NT2/D1 (cell line): ENCODE results near the gene MRPL49.

Source experiments
- DNase-seq: peaks from one replicate; pipeline ENCODE4 v3.0.0-alpha.2; 2011; ENCODE audit warnings: low read depth, low spot score
- H3K27me3 ChIP-seq: 2 replicates; pipeline ENCODE4 v1.6.0; 2011; ENCODE audit warnings: mild to moderate bottlenecking; ENCODE audit not compliant: insufficient read length, insufficient read depth
- H3K36me3 ChIP-seq: 2 replicates; pipeline ENCODE4 v1.6.1; 2011; ENCODE audit warnings: mild to moderate bottlenecking, low read length, mixed read lengths; ENCODE audit not compliant: insufficient read depth, insufficient read length
- H3K4me1 ChIP-seq: 2 replicates; pipeline ENCODE4 v1.5.1; 2011; ENCODE audit not compliant: insufficient read depth, insufficient read length
- H3K4me3 ChIP-seq: 2 replicates; pipeline ENCODE4 v1.5.1; 2011; ENCODE audit warnings: low read depth; ENCODE audit not compliant: insufficient read length
- H3K9ac ChIP-seq: 2 replicates; pipeline ENCODE4 v1.6.0; 2011; ENCODE audit warnings: low read depth; ENCODE audit not compliant: insufficient read length
- H3K9me3 ChIP-seq: 2 replicates; pipeline ENCODE4 v1.5.1; 2011; ENCODE audit warnings: mild to moderate bottlenecking, low read length; ENCODE audit not compliant: insufficient read depth
- SUZ12 ChIP-seq: IDR thresholded peaks from 2 replicates; pipeline ENCODE4 v1.6.1; 2011; ENCODE audit not compliant: insufficient read length, insufficient read depth; ENCODE audit errors: extremely low read depth
- YY1 ChIP-seq: IDR thresholded peaks from 2 replicates; pipeline ENCODE4 v1.6.1; 2011; ENCODE audit not compliant: insufficient read length, insufficient read depth
- ZNF274 ChIP-seq: IDR thresholded peaks from 2 replicates; pipeline ENCODE4 v1.6.1; 2011; ENCODE audit warnings: mild to moderate bottlenecking, low read depth, low read length

MRPL49 gene

DNA sequence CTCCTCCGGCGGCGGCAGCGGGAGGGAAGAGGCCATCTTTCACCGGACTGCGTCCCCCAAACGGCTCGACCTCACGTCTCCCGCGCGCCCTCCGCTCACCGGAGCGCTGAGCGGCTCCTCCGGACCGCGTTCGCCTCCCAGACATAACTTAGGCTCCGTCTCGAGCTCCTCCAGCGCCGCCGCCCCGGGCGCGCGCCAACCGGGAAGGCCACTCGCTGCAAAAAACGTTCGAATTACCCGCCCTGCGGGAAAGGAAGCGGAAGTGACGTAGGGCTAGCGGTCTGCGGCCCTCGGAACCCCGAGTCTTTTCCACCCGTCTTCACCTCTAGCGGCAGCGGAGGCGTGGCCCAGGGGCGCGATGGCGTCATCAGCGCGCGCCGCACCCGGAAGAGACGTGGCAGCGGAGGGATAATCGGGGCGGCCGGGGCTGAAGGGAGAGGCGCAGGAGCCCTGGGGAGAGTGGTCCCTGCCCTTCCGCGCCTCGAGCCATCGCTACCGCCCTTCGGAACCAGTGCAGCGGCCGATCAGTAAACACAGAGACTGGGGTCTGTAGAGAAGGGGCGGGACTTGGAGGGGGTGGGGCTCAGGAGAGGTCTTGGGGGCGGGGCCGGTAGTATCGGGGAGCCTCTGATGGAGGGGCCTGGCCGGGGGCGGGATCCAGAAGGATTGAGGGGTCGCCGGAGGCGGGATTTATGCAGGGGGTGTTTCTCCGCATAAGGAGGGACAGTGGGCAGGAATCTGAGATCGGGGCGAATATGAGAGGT is 38.1 kb upstream of the MRPL49 start, which contains the start of the genes CDCA5 and ZFPL1:
CDCA5 (minus strand) TSS at position 207 of the 764 bp plus-strand sequence; CDS start at position 145, 62 bp downstream.
ZFPL1 (plus strand) TSS at position 389 of the 764 bp plus-strand sequence. CDS start 477 bp downstream, outside the sequence.
- Histone ChIP-seq H3K36me3 (peaks cover 82% of the 10 kb centered on the region), H3K9me3 (no peaks in the 10 kb centered on the region), H3K4me3 (peak within 1 kb of the TSS; percentile 75), H3K9ac (peak within 1 kb of the TSS; percentile 86), H3K27me3 (no peaks in the 10 kb centered on the region), H3K4me1 (no peaks in the 10 kb centered on the region)
- DNase-seq = peak; percentile 96
- no peak for TF ChIP-seq ZNF274
- TF ChIP-seq YY1 = no peak
- no peak for TF ChIP-seq SUZ12

DNA sequence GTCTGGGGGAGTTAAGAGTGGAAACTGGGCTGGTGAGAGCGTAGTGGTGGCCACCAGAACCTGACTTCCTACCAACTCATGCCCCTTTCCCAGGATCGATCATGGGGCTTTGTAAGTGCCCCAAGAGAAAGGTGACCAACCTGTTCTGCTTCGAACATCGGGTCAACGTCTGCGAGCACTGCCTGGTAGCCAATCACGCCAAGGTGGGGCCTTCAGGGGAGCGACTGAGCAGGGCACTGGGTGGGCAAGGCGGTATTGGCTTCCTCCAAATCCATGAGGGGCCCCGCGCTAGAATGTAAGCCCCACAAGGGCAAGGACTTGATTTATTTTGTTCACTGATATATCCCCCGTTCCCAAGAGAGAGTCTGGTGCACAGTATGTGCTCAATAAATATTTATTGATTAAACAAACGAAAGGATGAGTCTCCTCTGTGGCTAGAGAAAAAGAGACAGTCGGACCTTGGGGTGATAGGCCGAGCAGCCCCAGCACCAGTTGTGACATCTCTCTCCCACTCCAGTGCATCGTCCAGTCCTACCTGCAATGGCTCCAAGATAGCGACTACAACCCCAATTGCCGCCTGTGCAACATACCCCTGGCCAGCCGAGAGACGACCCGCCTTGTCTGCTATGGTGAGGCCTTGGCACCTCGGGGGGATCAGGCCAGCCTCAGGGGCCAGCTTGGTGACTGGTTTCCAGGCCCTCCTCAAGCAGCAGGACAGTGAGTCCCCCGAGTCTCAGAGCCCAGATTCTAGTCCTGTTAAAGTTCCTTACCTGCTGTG is 37.3 kb upstream of the MRPL49 start:
- peak overlapping the region; percentile 75 for H3K4me3 ChIP-seq
- peak overlapping the region; percentile 86 for H3K9ac ChIP-seq
- H3K36me3 ChIP-seq = peaks cover 83% of the 10 kb centered on the region
- no peak for TF ChIP-seq YY1
- no peak for TF ChIP-seq SUZ12
- no peak for TF ChIP-seq ZNF274
- H3K27me3 ChIP-seq = no peaks in the 10 kb centered on the region
- no peaks in the 10 kb centered on the region for H3K4me1 ChIP-seq
- no peaks in the 10 kb centered on the region for H3K9me3 ChIP-seq
- no peak for DNase-seq

DNA sequence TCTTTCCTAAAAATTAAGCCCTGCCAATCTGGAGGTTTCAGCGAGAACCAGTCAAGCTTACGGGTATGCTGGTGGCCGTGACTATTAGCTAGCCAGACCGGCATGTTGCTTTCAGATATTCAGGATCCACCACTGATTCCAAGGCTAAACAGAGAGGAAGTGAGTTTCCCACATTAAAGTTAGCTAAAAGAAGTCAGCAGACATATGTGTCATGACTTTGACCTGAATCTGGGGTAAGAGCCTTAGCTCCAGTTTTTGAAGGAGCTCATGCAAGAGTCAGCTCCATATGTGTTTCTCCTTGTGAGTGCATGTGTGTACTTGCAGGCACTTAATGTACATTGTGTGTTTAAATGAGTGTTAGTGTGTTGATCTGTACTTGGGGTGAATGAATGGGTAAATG is 36.7 kb upstream of the MRPL49 start:
- Histone ChIP-seq H3K4me3 (no peak overlapping the region), H3K9ac (peak overlapping the region; percentile 86), H3K27me3 (no peaks in the 10 kb centered on the region), H3K9me3 (no peaks in the 10 kb centered on the region), H3K4me1 (no peaks in the 10 kb centered on the region), H3K36me3 (peaks cover 81% of the 10 kb centered on the region)
- TF ChIP-seq ZNF274 (no peak), SUZ12 (no peak), YY1 (no peak)
- DNase-seq = no peak

DNA sequence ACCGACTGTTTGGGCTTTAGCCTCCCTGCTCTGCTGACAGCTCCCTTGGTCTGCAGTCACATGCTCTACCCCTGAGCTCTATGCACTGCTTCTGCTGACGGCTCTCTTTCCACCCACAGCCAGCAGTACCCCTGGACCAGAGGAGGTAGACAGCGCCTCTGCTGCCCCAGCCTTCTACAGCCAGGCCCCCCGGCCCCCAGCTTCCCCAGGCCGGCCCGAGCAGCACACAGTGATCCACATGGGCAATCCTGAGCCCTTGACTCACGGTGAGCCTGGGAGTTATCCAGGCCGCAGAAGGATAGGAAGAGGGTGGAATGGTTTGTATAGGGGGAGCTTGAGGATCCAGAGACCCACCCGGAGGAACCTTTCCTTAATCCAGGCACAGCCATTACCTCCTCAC is 35.3 kb upstream of the MRPL49 start:
- H3K27me3 ChIP-seq = no peaks in the 10 kb centered on the region
- no peak overlapping the region for H3K4me3 ChIP-seq
- H3K36me3 ChIP-seq = peaks cover 71% of the 10 kb centered on the region
- no peak for DNase-seq
- H3K9me3 ChIP-seq = no peaks in the 10 kb centered on the region
- H3K4me1 ChIP-seq = no peaks in the 10 kb centered on the region
- no peak overlapping the region for H3K9ac ChIP-seq
- no peak for TF ChIP-seq ZNF274
- no peak for TF ChIP-seq SUZ12
- no peak for TF ChIP-seq YY1

DNA sequence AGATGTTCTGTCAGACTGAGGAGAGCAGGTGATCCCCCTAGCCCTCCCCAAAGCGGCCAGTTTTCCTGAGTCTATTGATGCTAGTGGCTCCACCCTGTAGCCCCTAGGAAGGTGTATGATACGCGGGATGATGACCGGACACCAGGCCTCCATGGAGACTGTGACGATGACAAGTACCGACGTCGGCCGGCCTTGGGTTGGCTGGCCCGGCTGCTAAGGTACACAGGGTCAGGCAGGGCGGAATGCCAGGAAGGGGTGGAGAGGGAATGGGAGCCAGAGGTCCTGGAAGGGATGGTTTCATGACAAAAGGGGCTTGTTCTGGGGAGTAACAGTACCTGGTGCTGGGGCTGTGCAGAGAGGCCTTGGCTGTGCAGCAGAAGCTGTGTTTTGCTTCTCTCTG is 34.9 kb upstream of the MRPL49 start:
- Histone ChIP-seq H3K36me3 (peaks cover 67% of the 10 kb centered on the region), H3K9me3 (no peaks in the 10 kb centered on the region), H3K4me3 (no peak overlapping the region), H3K4me1 (no peaks in the 10 kb centered on the region), H3K9ac (no peak overlapping the region), H3K27me3 (no peaks in the 10 kb centered on the region)
- no peak for DNase-seq
- TF ChIP-seq SUZ12 = no peak
- TF ChIP-seq YY1 = no peak
- TF ChIP-seq ZNF274 = no peak

DNA sequence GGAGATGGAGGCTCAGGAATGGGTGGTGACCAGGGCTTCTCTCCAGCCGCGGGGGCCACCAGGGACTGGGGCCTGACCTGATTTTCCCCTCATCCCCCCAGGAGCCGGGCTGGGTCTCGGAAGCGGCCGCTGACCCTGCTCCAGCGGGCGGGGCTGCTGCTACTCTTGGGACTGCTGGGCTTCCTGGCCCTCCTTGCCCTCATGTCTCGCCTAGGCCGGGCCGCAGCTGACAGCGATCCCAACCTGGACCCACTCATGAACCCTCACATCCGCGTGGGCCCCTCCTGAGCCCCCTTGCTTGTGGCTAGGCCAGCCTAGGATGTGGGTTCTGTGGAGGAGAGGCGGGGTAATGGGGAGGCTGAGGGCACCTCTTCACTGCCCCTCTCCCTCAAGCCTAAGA is 34.3 kb upstream of the MRPL49 start:
- no peak for DNase-seq

DNA sequence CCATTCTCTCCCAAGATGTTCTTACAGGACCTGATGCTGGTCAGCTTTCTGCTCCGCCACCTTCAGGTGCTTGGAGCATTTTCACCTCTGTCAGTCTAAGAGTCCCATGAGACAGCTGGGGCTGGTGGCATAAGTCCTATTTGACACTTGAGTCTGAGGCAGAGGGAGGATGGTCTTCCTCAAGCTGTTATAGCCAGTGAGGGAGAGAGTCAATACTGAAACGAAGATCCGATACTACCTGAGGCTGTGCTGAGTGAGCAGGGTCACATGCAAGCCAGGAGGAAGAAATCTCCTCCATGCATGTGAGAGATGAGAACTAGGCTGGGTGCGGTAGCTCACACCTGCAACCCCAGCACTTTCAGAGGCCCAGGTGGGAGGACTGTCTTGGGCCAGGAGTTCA is 32.5 kb upstream of the MRPL49 start:
- Histone ChIP-seq H3K27me3 (no peaks in the 10 kb centered on the region), H3K4me1 (no peaks in the 10 kb centered on the region), H3K36me3 (peaks cover 56% of the 10 kb centered on the region), H3K9ac (no peak overlapping the region), H3K9me3 (no peaks in the 10 kb centered on the region), H3K4me3 (no peak overlapping the region)
- TF ChIP-seq YY1 (no peak), SUZ12 (no peak), ZNF274 (no peak)
- DNase-seq = no peak

More for the DNA sequence above, 34.3 kb upstream of the MRPL49 start:
- Histone ChIP-seq H3K27me3 (no peaks in the 10 kb centered on the region), H3K4me1 (no peaks in the 10 kb centered on the region), H3K9me3 (no peaks in the 10 kb centered on the region), H3K36me3 (peaks cover 62% of the 10 kb centered on the region), H3K9ac (no peak overlapping the region), H3K4me3 (no peak overlapping the region)
- no peak for TF ChIP-seq ZNF274
- no peak for TF ChIP-seq SUZ12
- no peak for TF ChIP-seq YY1
